ENCODE measurements around the gene SPNS2.
"Not testable (repeated sequence)": the region's sequence is repeated elsewhere in the genome, so short reads cannot be mapped to it uniquely, and the experiment has no call there.

The SPNS2 gene

DNA sequence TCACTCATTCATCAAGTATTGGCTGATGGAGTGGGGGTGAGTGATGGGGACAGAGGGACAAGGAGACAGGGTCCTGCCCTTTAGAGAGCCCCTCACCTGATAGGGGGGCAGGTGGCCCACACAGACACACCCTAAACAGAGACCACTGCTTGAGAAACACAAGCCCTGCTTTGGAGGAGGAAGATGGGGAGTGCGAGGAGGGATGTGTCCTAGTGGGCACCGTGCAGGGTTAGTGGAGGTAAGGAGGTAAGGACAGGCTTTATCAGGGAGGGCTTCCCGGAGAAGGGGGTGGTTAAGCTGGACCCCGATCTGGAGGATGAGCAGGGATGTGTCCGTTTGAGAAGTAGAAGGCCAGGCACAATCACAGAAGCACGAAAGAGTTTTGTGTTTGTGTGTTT is 77.5 kb downstream of the SPNS2 start:
- DNase-seq: no peak

GRCh38 chr17:4576729-4577322 is 78.1 kb downstream of the SPNS2 start:
- no peak for DNase-seq

DNA sequence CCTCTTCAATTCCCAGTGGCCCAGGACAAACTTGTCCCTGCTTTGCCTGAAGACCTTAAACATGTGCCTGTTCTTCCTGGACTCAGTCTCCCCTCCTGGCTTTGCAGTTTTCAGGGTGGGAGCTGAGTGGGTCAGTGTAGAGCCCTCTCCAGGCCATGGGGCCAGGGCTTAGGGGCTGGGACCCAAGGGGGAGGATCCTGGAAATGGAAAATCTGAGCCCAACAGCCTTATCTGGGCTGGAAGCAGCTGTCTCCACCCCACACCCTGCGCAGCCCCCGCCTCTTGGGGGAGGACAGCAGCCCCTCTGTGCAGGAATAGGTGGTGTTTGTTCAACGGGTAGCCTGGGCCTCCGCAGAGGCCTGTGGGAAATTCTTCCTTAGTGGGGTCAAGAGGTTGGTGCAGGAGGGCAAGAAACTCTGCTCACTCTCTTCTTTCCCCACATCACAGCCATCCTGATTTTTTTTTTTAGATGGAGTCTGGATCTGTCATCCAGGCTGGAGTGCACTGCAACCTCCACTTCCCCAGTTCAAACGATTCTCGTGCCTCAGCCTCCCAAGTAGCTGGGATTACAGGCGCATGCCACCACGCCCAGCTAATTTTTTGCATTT is 78.8 kb downstream of the SPNS2 start:
- no peak for DNase-seq

DNA sequence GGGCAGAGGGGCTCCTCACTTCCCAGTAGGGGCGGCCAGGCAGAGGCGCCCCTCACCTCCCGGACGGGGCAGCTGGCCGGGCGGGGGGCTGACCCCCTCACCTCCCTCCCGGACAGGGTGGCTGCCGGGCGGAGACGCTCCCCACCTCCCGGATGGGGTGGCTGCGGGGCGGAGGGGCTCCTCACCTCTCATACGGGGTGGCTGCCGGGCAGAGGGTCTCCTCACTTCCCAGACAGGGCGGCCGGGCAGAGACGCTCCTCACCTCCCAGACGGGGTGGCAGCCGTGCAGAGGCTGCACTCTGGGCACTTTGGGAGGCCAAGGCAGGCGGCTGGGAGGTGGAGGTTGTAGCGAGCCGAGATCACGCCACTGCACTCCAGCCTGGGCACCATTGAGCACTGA is 79.7 kb downstream of the SPNS2 start:
- DNase-seq: not testable (repeated sequence)

DNA sequence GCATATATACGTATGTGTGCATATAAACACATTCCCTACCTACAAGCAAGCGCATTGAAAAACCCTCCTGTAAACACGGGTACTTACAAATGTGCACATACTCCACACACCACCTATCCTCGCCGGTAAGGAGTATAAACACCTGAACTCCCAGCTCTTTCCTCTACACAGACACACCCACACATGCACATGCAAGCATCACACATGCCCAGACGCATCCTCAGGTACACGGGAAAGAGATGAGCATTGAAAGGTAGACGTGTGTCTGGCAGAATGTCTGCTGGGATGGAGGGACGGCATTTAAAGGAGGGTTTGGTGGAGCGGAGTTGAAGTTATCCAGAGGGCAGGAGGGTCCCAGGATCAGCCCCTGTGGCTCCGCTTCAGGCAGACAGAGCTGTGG is 81.0 kb downstream of the SPNS2 start:
- no peak for DNase-seq

DNA sequence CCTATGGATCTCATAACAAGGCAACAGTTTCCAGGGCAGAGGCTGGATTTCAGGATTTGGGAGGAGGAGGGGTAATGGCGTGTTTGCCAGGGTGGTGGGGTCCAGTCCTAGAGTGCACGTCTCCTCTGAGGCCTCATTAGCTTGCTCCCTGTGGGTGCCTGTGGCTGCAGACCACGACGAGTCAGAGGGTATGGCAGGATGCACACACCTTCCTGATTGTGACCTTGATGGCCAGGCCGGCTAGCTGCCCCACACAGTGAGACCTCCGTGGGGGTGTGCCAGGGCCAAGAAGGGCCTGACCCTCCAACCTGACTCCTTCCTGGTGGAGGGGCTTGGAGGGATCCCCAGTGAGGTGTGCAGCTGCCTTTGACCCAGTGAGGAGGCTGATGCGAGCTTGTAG is 81.6 kb downstream of the SPNS2 start:
- DNase-seq: no peak

GRCh38 chr17:4582101-4582501 is 83.4 kb downstream of the SPNS2 start:
- no peak for DNase-seq

DNA sequence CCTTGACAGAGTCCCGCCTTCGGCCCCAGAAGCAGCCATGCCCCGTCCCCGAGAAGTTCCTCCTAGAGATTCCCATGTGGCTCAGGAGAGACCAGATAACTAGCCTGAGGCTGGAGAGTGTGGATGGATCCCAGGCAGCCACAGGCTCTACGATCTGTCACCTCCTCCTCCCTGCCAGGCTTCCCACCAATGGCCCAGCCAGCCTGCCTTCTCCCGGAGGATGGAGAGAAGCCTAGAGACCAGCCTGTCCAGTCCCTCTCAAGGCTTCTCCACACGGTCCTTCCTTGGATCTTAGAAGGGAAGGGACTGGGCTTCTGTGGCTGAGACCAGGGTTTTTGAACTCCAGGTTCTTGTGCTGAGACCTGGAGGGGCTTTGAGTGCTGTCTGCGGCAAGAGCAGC is 84.0 kb downstream of the SPNS2 start:
- DNase-seq: no peak

DNA sequence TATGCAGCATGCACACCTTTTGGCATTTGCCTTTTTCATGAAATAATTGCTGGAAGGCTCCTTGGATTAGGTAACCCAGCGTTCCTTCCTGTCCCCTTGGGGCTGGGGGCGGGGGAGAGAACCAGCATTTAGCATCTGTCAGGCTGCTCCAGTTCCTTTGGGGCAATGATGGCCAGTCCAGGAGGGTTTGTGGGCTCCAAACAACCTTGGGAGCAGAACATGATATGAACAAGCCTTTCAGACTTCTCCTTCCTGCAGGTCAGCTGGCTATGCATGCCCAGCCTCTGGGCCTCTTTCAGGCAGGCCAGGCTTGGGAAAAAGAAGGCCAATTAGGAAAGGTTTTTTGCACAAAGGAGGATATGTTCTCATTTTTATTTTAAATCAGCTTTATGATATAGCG is 84.5 kb downstream of the SPNS2 start:
- DNase-seq: no peak

- DNase-seq: no peak
Measured at GRCh38 chr17:4583782-4584100, 85.1 kb downstream of the SPNS2 start.

DNA sequence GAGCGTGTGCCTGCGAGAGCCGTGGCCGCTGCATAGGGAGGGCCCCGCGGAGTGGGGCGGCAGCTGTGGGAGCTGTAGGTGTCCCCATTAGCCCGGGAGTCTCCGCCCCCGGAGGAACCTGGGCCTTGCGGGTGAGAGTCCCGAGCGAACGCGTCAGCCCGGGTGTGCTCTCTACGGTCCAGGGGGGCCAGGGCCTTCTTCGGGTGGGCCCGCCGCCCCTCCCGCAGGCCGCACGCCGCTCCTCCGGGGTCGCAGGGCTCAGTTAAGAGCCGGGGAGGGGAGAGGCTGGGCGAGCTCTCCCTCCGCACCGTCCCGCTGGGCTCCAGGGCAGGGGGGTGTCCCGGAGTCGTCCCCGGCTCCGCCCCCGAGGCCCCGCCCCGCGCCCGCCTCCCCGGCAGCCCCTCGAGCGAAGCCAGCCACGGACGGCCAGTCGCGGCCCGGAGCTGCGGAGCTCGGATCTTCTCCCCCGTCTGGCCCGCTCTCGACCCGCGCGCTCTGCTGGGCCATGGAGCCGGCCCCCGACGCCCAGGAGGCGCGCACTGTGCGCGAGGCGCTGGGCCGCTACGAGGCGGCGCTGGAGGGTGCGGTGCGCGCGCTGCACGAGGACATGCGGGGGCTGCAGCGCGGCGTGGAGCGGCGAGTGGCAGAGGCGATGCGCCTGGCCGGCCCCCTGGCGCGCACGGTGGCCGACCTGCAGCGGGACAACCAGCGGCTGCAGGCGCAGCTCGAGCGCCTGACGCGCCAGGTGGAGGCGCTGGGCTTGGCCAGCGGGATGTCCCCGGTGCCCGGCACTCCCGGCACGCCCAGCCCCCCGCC is 85.6 kb downstream of the SPNS2 start, which contains the start of gene SMTNL2:
SMTNL2 (plus strand) TSS at position 429 of the 816 bp plus-strand sequence; CDS start at position 506, 77 bp downstream.
- DNase-seq: no peak

DNA sequence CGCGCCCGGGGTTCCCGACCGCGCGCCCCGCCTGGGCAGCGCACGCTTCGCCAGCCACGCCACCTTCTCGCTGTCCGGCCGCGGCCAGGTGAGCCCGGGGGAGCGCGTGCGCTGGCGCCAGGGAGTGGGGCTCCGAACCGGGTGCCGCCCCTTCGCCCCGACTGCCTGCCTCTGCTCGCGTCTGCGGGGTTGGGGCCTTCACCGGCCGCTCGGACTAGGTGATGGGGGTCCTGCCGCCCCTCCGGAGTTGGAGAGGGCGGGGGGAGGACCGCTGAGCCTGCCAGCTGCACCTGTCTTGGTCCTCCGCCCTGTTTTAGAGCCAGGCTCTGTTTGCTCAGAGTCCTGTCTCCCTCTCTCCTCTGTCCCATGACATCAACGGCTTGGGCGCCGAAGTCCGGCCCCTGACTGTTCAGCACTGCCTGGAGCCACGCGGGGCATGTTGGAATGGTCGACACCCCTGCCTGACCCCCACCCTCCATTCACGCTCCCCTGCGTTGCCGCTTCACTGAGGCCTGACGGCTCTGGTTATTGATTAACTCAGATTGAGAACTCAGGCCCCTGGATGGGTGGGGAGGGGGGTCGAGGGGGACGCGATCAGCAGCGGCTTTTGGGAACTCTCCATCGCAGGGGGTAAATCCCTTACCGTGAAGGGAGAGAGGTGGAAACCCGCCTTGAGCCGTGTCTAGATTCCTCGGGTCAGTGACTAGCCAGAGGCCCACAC is 86.4 kb downstream of the SPNS2 start:
- no peak for DNase-seq

GRCh38 chr17:4585638-4585994 is 86.9 kb downstream of the SPNS2 start:
- DNase-seq: no peak

- DNase-seq: no peak
Measured at GRCh38 chr17:4586043-4586442, 87.4 kb downstream of the SPNS2 start.

DNA sequence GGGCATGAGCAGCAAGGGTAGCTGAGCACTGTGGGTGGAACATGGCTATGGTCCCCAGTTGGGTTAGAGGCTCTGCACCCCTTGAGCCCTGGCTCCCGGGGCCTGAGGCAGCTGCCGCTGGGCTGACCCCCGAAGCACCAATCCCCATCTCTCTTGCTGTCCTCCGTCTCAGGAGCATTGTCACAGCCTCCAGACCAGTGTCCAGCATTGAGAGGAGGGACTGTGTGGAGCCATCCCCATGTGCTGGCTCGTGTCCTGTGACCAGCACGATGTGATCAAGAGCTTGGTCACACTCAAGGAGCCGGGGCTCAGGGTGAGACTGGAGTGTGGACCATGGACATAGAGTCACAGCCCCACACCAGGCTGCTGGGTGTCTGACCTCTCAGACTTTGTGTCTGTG is 88.5 kb downstream of the SPNS2 start:
- DNase-seq: no peak

DNA sequence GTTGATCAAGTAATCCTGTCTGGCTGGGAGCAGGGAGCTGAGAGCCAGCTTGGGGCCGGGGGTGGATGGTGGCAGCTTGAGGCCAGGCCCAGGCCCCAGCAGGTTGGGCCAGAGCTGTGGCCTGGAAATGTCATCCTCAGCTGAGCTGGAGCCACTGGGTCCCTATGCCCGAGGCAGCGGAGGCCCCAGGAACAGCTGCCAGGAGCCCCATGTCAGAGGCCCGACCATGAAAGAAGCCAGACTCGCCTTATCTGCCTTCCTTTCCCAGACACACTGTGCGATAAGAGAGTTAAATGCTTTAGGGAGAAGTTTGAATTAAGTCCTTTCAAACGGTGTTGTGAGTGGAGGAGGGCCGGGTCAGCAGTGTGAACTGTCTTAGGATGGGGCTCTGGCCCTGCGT is 89.1 kb downstream of the SPNS2 start:
- DNase-seq: no peak

DNA sequence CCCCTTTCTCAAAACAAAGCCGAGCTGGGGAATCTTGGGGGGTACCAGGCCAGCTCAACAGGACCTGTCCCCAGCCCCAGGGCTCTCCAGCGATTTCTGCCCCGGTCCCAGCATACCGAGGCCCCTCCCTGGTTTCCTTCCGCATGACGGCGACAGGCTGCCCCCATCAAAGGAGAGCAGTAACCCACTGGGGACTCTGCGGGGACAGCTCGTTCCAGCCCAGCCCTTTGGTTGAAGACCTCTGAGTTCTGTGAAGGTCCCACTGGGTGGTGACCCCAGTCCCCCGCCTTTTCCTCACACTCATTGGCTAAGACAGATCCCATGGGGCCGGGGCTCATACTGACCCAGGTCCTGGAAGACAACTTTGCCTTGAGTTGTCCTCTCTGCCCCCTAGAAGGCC is 89.7 kb downstream of the SPNS2 start:
- no peak for DNase-seq
